GM06990 (cell line): Measurements from ENCODE around the gene GABRA5.

Experiments
- DNase-seq: peaks from one replicate; pipeline ENCODE4 v3.0.0-alpha.2; 2011; ENCODE audit not compliant: insufficient read length; ENCODE audit errors: extremely low read depth
- H3K27me3 ChIP-seq: replicated peaks from 2 replicates; pipeline ENCODE4 v1.6.0; 2011; ENCODE audit warnings: low read length; ENCODE audit not compliant: control insufficient read depth, insufficient read depth
- H3K36me3 ChIP-seq: 2 replicates; pipeline ENCODE4 v1.5.1; 2011; ENCODE audit warnings: low read length; ENCODE audit not compliant: control insufficient read depth, insufficient read depth
- H3K4me3 ChIP-seq: replicated peaks from 2 replicates; pipeline ENCODE4 v1.5.1; 2011; ENCODE audit warnings: low read depth, mild to moderate bottlenecking, control low read depth, low read length
- CTCF ChIP-seq: IDR thresholded peaks from 2 replicates; pipeline ENCODE4 v1.5.1; 2011; ENCODE audit warnings: low read length, control low read depth, mild to moderate bottlenecking, inconsistent platforms; ENCODE audit not compliant: insufficient read depth, poor library complexity, severe bottlenecking

Gene GABRA5

DNA sequence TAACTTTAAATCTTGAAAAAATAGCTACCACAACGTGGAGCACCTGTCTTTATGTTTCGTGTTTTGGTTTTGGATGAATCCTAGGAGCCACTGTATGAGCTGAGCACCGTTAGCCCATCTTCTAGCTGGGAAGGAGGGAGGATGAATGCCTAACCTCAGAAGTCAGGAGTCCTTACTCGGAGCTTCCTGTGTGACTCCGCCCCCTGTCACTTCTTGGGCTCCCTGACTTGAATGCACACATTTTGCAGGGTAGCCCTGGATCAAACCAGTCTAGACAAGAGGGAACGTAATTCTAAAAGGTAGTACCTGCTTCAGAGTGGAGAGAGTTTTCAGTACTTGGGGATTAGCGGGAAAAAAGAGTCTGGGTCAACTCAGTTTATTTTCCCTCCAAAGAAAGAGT lies 5.3 kb downstream of the GABRA5 start:
- TF ChIP-seq CTCF: no peak
- Histone ChIP-seq H3K36me3 (no peaks in the 10 kb centered on the region), H3K4me3 (no peak overlapping the region), H3K27me3 (no peaks in the 10 kb centered on the region)
- no peak for DNase-seq

GRCh38 chr15:26873846-26874245 lies 7.0 kb downstream of the GABRA5 start:
- no peak for DNase-seq
- TF ChIP-seq CTCF: no peak
- no peak overlapping the region for H3K4me3 ChIP-seq

GRCh38 chr15:26874774-26875475 lies 8.1 kb downstream of the GABRA5 start:
- Histone ChIP-seq H3K27me3 (no peaks in the 10 kb centered on the region), H3K4me3 (no peak overlapping the region), H3K36me3 (no peaks in the 10 kb centered on the region)
- no peak for DNase-seq
- TF ChIP-seq CTCF: no peak

More at GRCh38 chr15:26873846-26874245, 7.0 kb downstream of the GABRA5 start:
- Histone ChIP-seq H3K27me3 (no peaks in the 10 kb centered on the region), H3K36me3 (no peaks in the 10 kb centered on the region)

DNA sequence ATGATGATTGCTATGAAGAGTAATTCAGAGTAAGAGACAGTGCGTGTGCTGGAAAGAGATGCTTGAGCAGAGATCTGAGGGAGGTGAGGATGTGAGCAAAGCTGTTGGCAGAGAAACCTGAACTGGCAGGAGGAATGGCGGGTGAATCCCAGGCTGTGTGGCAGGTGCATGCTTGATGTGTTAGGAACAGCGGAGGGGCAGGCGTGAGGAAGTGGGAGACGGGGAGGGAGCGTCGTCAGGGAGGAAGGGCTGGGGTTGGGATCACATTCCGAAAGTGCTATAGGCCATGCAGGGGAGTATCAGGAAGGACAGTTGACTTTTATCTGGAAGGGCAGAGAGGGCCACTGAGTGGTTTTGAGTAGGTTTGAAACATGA lies 8.6 kb downstream of the GABRA5 start:
- no peak for DNase-seq
- Histone ChIP-seq H3K36me3 (no peaks in the 10 kb centered on the region), H3K4me3 (no peak overlapping the region), H3K27me3 (no peaks in the 10 kb centered on the region)
- TF ChIP-seq CTCF: no peak

DNA sequence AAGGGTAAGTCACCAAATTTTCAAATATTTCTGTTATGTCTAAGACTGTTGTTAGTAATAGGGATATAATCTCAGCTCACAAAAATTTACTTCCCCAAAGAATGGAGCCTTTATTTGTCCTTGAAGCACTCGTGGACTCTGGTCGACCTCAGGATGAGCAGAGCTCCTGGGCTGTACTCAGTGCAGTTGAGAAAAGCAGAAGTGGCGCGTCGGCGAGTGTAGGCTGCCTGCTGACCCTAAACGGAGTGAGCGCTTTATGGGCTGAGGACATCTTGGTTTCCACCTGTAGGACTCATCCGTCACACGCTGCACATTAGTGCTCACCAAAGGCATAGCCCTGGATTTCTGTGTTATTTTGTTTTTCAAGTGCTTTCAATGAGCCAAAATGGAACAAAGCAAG lies 11.0 kb downstream of the GABRA5 start:
- no peak for TF ChIP-seq CTCF
- Histone ChIP-seq H3K27me3 (no peaks in the 10 kb centered on the region), H3K36me3 (no peaks in the 10 kb centered on the region), H3K4me3 (no peak overlapping the region)
- DNase-seq: no peak

DNA sequence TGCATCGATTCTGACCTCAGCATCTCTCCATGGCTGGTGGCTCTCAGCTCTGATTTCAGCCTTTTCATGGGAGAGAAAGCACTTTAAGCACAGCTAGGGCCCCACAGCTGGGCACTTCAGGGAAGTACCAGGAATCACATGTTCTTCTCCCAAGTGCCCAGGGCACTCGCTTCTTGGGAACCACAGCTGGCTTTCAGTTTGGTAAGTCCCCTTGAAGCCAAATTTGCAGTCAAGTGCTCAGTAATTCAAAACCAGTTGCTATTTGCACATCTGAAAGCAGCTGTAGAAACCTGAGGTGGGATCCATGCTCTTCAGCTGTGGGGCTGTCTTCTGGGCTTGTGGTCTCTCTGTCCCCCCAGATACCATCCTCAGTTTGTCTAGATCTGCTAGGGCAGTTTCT lies 12.8 kb downstream of the GABRA5 start:
- TF ChIP-seq CTCF: no peak
- no peaks in the 10 kb centered on the region for H3K27me3 ChIP-seq
- DNase-seq: no peak
- no peaks in the 10 kb centered on the region for H3K36me3 ChIP-seq
- H3K4me3 ChIP-seq: no peak overlapping the region
